ENCODE measurements around the gene CST4.

DNA sequence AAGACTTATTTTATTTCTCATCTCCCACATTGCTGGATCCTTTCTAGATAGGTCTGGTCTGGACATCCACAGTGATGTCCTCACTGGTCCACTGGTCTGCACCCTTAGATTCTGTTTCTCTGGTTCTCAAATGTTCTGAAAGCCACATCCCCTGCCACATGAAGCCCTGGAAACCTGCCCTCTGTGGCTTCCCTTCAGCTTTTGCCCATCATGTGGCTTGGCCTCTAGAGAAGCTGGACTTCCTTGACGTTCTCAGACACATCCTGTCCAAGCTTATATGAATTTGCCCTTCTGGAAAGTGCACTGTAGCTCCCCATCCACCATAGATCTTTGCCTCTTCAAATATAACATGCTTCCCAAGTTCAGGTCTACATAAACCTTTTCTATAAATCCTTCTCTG is 18.5 kb downstream of the CST4 start:
- TF ChIP-seq EZH2 (IDR thresholded peaks at IDR 0.05) (no peak), POLR2AphosphoS5 (IDR thresholded peaks at IDR 0.05; ENCODE audit: borderline replicate concordance, low read depth, low read length) (no peak), FOXP2 (optimal IDR thresholded peaks at IDR 0.05; ENCODE audit: control extremely low read depth, extremely low read length, insufficient read depth) (no peak)

All from SK-N-MC (cell line).